Measurements from ENCODE around the gene C1QTNF7. TPM values are rescaled to one million over a fixed set of nuclear protein-coding genes. Genes with fewer than 3 reads are reported as not detected.

Gene C1QTNF7
- total and polyA plus RNA-seq, 7 donors, result 0.20 to 2.3 (median 0.35) TPM

DNA sequence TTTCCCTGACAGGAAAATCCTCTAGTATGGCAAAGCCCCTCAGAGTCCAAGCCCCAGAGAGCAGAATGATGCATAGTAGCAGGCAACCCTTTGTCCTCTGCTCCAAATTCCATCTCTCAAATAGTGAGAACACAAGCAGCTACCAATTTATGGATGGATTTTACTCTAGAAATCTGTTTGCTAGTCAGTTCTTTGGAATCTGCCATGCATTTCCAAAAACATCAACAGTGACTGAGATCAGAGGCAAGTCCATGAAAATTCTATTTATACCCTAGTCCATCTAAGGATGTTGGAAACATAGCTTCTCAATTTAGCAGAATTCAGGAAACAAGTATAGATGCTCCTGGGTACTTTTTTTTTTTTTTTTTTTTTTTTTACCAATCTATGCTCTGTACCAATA lies 31.9 kb downstream of the C1QTNF7 start:
- Histone ChIP-seq H3K27ac (no peak overlapping the region), H3K4me3 (no peak overlapping the region), H3K27me3 (ENCODE audit: insufficient read depth in 3 of 3, low read length in 2 of 3) (no peaks in the 10 kb centered on the region), H3K9me3 (no peaks in the 10 kb centered on the region), H3K4me1 (peaks cover 3% of the 10 kb centered on the region), H3K36me3 (ENCODE audit: insufficient read depth in 1 of 2, low read depth in 1 of 2) (no peaks in the 10 kb centered on the region)
- DNase-seq, result no peak
- no peak for ATAC-seq
- intact Hi-C loops (cut with DNase I), result loop anchor here (10.0 kb wide), 2 partner anchors 225 to 1805 kb away; no protein-coding TSS in a partner anchor
- TF ChIP-seq, protein P1, sequence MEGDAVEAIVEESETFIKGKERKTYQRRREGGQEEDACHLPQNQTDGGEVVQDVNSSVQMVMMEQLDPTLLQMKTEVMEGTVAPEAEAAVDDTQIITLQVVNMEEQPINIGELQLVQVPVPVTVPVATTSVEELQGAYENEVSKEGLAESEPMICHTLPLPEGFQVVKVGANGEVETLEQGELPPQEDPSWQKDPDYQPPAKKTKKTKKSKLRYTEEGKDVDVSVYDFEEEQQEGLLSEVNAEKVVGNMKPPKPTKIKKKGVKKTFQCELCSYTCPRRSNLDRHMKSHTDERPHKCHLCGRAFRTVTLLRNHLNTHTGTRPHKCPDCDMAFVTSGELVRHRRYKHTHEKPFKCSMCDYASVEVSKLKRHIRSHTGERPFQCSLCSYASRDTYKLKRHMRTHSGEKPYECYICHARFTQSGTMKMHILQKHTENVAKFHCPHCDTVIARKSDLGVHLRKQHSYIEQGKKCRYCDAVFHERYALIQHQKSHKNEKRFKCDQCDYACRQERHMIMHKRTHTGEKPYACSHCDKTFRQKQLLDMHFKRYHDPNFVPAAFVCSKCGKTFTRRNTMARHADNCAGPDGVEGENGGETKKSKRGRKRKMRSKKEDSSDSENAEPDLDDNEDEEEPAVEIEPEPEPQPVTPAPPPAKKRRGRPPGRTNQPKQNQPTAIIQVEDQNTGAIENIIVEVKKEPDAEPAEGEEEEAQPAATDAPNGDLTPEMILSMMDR (IDR thresholded peaks at IDR 0.05), result no peak

DNA sequence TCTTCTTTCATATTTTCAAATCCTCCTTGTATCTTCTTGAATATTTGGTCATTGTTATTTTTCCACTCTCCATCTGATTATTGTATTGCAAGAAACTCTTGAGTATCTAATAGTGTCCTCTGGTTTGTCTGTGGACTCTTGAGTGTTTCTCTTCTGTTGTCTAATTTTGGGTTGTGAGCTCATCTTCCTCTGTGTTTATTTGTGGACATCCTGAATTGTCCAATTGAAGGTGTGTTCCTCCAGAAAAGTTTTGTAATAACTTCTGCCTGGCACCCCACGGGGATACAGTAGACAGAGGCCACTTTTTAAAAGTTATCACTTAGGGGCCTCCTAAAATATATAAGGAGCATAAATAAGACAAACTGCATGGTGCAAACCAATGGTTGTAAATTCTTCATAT lies 38.8 kb downstream of the C1QTNF7 start:
- no peaks in the 10 kb centered on the region for H3K36me3 ChIP-seq (ENCODE audit: insufficient read depth in 1 of 2, low read depth in 1 of 2)
- H3K4me1 ChIP-seq, result peaks cover 9% of the 10 kb centered on the region
- H3K4me3 ChIP-seq, result no peak overlapping the region
- no peak overlapping the region for H3K27ac ChIP-seq
- ATAC-seq, result peak in 3 of 4 donors; percentile 64 to 82 (median 71)
- no peaks in the 10 kb centered on the region for H3K9me3 ChIP-seq
- intact Hi-C loops (cut with DNase I), result no loop called here
- no peaks in the 10 kb centered on the region for H3K27me3 ChIP-seq (ENCODE audit: insufficient read depth in 3 of 3, low read length in 2 of 3)
- WGBS, 3 donors, result 11 to 38% (median 35%) methylated on average over 1 of the region's 1 CpG
- no peak for DNase-seq
- TF ChIP-seq, protein P1 (IDR thresholded peaks at IDR 0.05), result no peak

DNA sequence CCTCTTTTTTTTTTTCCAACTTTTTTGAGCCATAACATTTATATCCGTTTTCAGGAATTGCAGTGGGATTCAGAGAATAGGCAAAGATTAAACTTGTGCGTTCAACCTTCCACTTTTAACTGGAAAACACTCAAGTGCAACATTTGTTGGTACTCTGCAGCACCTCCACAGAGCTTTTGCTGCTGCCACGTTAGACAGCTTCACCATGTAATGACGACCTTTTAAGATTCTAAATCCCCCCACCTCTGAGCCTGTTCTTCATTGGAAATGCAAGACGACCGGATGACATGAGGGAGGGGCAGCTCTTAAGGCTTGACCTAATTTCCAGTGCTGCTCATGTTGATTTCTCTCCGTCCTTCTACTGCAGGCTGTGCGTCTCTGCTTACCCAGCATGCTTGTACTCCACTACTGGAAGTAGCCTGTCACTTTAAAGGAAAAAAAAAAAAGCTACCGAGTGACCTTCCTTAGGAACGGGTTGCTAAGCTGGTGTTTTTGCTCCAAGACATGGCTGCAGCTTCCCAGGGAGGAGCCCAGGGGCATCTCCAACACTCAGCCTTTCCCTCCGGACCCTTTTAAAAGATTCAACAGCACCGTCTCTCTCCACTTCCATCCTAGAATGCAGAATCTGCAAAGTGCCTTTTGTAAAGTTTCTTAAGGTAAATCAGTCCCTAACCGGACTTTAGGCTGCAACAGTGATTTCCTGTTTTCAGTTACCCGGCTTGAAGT lies 41.7 kb downstream of the C1QTNF7 start, which contains the start of gene CC2D2A:
Gene CC2D2A (plus strand): TSS at position 481 of the 726 bp plus-strand sequence. CDS start 6,051 bp downstream, outside the sequence.
- intact Hi-C loops (cut with DNase I), result loop anchor here in 1 of 2 donors (10.0 kb wide), 1 partner anchor 335 kb away; no protein-coding TSS in a partner anchor
- TF ChIP-seq, protein P1 (IDR thresholded peaks at IDR 0.05), result no peak
- no peak for DNase-seq
- 1 to 4% (median 3%) methylated on average over 14 of the region's 14 CpGs for WGBS, 3 donors
- Histone ChIP-seq H3K4me1 (peaks cover 16% of the 10 kb centered on the region), H3K27ac (no peak within 1 kb of the TSS), H3K27me3 (ENCODE audit: insufficient read depth in 3 of 3, low read length in 2 of 3) (no peaks in the 10 kb centered on the region), H3K4me3 (peak within 1 kb of the TSS; percentile 75), H3K36me3 (ENCODE audit: insufficient read depth in 1 of 2, low read depth in 1 of 2) (no peaks in the 10 kb centered on the region), H3K9me3 (no peaks in the 10 kb centered on the region)
- ATAC-seq, result peak; percentile 58 to 88 (median 73)

DNA sequence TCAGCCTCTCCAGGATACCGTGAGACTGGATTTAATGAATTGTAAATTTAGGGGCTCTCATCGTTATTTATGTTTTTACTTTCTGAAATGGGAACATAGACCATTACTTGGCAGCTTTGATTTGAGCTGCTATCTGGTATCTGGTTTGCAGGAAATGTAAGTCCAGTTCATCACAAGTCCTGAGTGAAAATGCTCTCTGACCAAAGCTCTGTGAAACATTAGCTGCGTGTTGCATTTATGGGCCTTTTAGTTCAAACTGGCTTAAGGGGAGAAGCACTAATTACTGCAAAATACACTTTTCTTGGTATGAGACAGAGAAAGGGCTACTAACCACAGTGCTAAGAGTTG lies 42.3 kb downstream of the C1QTNF7 start:
- DNase-seq, result no peak
- ATAC-seq, result peak in 1 of 4 donors; percentile 21
- H3K9me3 ChIP-seq, result no peaks in the 10 kb centered on the region
- TF ChIP-seq, protein P1 (IDR thresholded peaks at IDR 0.05), result no peak
- intact Hi-C loops (cut with DNase I), result loop anchor here in 1 of 2 donors (10.0 kb wide), 1 partner anchor 335 kb away; no protein-coding TSS in a partner anchor
- 0 to 4% (median 2%) methylated on average over 3 of the region's 3 CpGs for WGBS, 3 donors
- peak overlapping the region; percentile 75 for H3K4me3 ChIP-seq
- H3K4me1 ChIP-seq, result peaks cover 16% of the 10 kb centered on the region
- H3K36me3 ChIP-seq (ENCODE audit: insufficient read depth in 1 of 2, low read depth in 1 of 2), result no peaks in the 10 kb centered on the region
- no peaks in the 10 kb centered on the region for H3K27me3 ChIP-seq (ENCODE audit: insufficient read depth in 3 of 3, low read length in 2 of 3)
- no peak overlapping the region for H3K27ac ChIP-seq
